Measurements from ENCODE around the gene INPP5D. TPM values are rescaled to one million over a fixed set of nuclear protein-coding genes. Genes with fewer than 3 reads are reported as not detected.
"Not testable (repeated sequence)": the region's sequence is repeated elsewhere in the genome, so short reads cannot be mapped to it uniquely, and the experiment has no call there.

Gene INPP5D
- total RNA-seq, 1 experiment from 2014 or later = 0.79 TPM

- DNase-seq (ENCODE audit: extremely low read depth, low read depth) = no peak
These were observed 73.1 kb downstream of the INPP5D start for GRCh38 chr2:233133239-233133638.

- DNase-seq (ENCODE audit: extremely low read depth, low read depth) = no peak
These were observed 75.3 kb downstream of the INPP5D start for GRCh38 chr2:233135421-233135820.

GRCh38 chr2:233137040-233137439, 76.9 kb downstream of the INPP5D start:
- DNase-seq (ENCODE audit: extremely low read depth, low read depth) = no peak

- no peak for DNase-seq (ENCODE audit: extremely low read depth, low read depth)
These were observed 80.0 kb downstream of the INPP5D start for GRCh38 chr2:233140077-233140585.

- DNase-seq (ENCODE audit: extremely low read depth, low read depth) = no peak
These were observed 80.8 kb downstream of the INPP5D start for GRCh38 chr2:233140978-233141377.

GRCh38 chr2:233141901-233142300, 81.8 kb downstream of the INPP5D start:
- DNase-seq (ENCODE audit: extremely low read depth, low read depth) = no peak

- DNase-seq (ENCODE audit: extremely low read depth, low read depth) = no peak
These were observed 82.3 kb downstream of the INPP5D start for GRCh38 chr2:233142355-233142897.

- DNase-seq (ENCODE audit: extremely low read depth, low read depth) = no peak
These were observed 83.7 kb downstream of the INPP5D start for GRCh38 chr2:233143700-233144331.

- DNase-seq (ENCODE audit: extremely low read depth, low read depth) = no peak
These were observed 85.6 kb downstream of the INPP5D start for GRCh38 chr2:233145726-233146125.

- no peak for DNase-seq (ENCODE audit: extremely low read depth, low read depth)
These were observed 86.1 kb downstream of the INPP5D start for GRCh38 chr2:233146194-233146593.

GRCh38 chr2:233147136-233147828, 87.1 kb downstream of the INPP5D start:
- no peak for DNase-seq (ENCODE audit: extremely low read depth, low read depth)

GRCh38 chr2:233147829-233148167, 87.7 kb downstream of the INPP5D start:
- no peak for DNase-seq (ENCODE audit: extremely low read depth, low read depth)

GRCh38 chr2:233148354-233148753, 88.2 kb downstream of the INPP5D start:
- no peak for DNase-seq (ENCODE audit: extremely low read depth, low read depth)

GRCh38 chr2:233152541-233152940, 92.4 kb downstream of the INPP5D start:
- no peak for DNase-seq (ENCODE audit: extremely low read depth, low read depth)

GRCh38 chr2:233153146-233153798, 93.1 kb downstream of the INPP5D start:
- no peak for DNase-seq (ENCODE audit: extremely low read depth, low read depth)

GRCh38 chr2:233156001-233156400, 95.9 kb downstream of the INPP5D start:
- no peak for DNase-seq (ENCODE audit: extremely low read depth, low read depth)

GRCh38 chr2:233156461-233156860, 96.3 kb downstream of the INPP5D start:
- DNase-seq (ENCODE audit: extremely low read depth, low read depth) = not testable (repeated sequence)

- no peak for DNase-seq (ENCODE audit: extremely low read depth, low read depth)
These were observed 101.6 kb downstream of the INPP5D start for GRCh38 chr2:233161730-233162129.

- no peak for DNase-seq (ENCODE audit: extremely low read depth, low read depth)
These were observed 102.6 kb downstream of the INPP5D start for GRCh38 chr2:233162770-233163169.

- no peak for DNase-seq (ENCODE audit: extremely low read depth, low read depth)
These were observed 103.5 kb downstream of the INPP5D start for GRCh38 chr2:233163486-233164103.

GRCh38 chr2:233164128-233164635, 104.0 kb downstream of the INPP5D start:
- no peak for DNase-seq (ENCODE audit: extremely low read depth, low read depth)

Data from NCI-H460 (cell line).